ENCODE results near the gene PTTG1IP.
"Not testable (repeated sequence)": the region's sequence is repeated elsewhere in the genome, so short reads cannot be mapped to it uniquely, and the experiment has no call there.

The PTTG1IP gene

DNA sequence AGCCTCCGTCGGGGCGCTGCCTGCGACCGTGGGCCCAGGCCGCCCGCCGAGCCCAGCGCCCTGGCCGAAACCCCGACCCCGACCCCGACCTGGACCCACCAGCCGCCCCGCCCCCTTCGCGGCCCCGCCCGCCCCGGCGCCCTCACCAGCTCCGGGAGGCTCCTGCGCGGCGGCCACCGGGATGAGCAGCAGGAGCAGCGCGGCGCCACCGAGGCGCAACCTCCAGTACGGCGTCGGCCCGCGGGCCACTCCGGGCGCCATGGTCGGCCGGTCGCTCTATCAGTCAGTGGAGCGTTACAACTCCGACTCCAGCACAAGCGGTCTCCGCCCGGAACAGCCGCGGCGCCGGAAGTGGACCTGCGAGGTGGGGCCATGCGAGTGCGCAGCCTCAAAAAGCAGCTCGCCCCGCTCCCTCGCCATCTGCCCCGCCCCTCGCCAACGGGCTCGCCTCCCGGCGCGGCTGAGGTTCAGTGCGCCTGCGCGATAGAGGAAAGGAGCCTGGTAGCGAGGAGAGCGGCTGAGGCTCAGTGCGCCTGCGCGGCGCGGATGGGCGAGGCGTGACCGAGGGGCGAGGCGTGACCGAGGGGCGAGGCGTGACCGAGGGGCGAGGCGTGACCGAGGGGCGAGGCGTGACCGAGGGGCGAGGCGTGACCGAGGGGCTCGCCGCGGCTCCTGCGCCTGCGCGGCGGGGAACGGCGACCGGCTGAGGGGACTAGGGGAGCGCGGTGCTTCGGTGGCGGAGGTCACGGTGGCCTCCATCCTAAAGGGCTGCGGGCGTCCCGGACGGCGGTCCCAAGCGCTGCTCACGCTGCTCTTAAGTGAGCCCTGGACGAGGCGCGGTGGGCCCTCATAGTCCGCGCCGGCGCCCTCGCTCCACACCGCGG lies at the start of gene PTTG1IP:
TSS of gene PTTG1IP (minus strand) at position 335 of the 884 bp plus-strand sequence. CDS start at position 261, 74 bp downstream.
- peak; percentile 99 for DNase-seq (ENCODE audit: extremely low spot score, insufficient read length, low read depth)

DNA sequence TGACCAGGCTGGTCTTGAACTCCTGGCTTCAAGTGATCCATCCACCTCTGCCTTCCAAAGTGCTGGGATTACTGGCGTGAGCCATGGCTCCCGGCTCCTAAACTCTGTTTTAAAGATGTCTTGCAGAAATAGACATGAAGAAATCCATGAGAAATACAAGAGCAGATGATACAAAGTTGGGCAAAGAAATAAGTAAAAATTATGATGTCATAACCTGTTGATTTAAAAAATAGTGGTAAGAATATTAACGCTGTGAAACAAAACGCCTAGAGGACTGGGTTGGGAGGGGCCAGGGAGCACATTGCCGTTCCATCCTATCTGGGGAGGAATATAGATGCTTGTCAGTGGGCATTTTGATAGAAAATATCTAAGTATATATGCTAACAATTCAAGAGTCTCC lies 48.4 kb upstream of the PTTG1IP start:
- FAIRE-seq (no peak), DNase-seq (ENCODE audit: extremely low spot score, insufficient read length, low read depth) (no peak)

More for the DNA sequence above, at the start of gene PTTG1IP:
- FAIRE-seq = peak; percentile 91

GRCh38 chr21:44920694-44921604 lies 47.5 kb upstream of the PTTG1IP start, which contains the start of gene ITGB2:
TSS of gene ITGB2 (minus strand) at chr21:44920899. CDS start at chr21:44910782, 10,117 bp downstream.
- peak; percentile 87 for FAIRE-seq
- no peak for DNase-seq (ENCODE audit: extremely low spot score, insufficient read length, low read depth)

GRCh38 chr21:44919913-44920693 lies 46.6 kb upstream of the PTTG1IP start:
- peak; percentile 53 for FAIRE-seq
- DNase-seq (ENCODE audit: extremely low spot score, insufficient read length, low read depth) = no peak

DNA sequence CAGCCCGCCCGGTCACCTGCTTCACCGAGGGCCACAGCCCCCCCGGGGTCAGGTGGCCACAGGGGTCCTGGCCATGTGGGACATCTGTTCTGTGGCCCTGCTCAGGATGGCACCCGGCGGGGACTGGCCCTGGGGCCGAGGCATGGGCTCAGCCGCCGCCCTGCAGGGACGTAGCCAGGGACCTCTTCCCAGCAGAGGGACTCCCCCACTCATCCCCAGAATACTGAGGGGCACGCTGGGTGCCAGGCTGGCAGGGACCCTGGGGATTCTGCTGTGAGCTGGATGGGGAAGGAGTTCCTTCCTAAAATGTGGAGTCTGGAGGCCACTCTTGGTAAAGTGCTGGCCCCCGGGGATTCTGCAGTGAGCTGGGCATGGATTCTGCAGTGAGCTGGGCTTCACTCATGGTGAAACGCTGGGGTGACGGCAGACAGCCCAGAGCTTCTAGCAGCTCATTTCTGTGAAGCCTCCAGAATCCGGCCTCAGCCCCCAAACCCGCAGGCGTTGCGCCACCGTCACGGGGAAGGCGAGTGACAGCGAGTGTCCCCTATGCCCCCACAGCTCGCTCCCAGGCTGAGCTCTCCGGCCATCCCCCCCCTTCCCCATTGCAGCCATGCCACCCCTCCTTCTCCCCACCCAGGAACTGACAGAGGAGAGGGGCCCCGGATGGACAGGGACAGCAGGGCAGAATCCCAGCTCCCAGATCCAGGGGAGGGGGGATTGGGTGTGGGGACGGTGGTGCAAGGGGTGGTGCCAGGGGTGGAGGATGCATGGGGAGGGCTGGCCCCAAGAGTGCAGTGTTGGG lies 45.8 kb upstream of the PTTG1IP start:
- DNase-seq (ENCODE audit: extremely low spot score, insufficient read length, low read depth) = no peak
- FAIRE-seq = no peak

DNA sequence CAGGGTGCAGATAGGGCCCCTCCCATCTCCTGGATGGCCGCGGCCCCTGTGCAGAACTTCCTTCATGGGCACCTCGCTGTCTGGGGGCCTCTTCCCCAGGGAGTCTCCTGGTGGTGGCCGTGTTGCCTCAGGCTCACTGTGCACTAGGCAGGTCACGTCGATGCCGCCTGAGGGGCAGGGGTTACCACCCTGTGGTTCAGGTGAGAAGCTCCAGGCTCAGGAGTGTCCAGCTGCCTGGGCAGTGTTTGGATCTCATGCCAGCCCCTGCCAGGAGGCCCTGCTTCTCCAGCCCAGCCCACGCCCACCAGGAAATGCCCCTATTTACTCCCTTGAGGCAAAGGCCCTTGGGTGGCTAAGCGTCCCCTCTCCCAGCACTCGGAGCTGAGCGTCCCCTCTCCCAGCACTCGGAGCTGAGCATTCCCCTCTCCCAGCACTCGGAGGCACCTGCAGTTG lies 45.1 kb upstream of the PTTG1IP start:
- FAIRE-seq (no peak), DNase-seq (ENCODE audit: extremely low spot score, insufficient read length, low read depth) (no peak)

GRCh38 chr21:44918107-44918470 lies 44.6 kb upstream of the PTTG1IP start:
- FAIRE-seq (no peak), DNase-seq (ENCODE audit: extremely low spot score, insufficient read length, low read depth) (no peak)

- DNase-seq (ENCODE audit: extremely low spot score, insufficient read length, low read depth) (no peak), FAIRE-seq (no peak)
Measured at GRCh38 chr21:44917446-44918106, 44.1 kb upstream of the PTTG1IP start.

DNA sequence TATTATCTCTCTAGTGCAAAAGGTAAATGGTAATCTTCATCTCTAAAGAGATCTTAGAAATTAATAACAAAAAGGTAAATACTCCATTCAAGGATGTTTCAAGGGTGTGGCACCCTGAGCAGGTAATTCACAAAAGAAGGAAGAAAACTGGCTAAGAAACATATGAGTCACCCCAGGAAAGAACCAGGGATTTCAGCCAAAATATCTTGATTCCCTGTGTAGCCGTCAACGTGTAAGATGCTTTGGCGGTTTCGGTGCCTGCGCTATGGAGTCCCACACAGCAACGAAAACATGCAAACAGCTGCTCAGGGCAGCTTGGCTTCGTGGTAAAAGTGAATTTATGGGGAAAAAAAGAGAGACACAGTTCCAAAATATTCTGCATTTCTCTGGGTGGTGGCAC lies 43.5 kb upstream of the PTTG1IP start:
- DNase-seq (ENCODE audit: extremely low spot score, insufficient read length, low read depth) (no peak), FAIRE-seq (no peak)

DNA sequence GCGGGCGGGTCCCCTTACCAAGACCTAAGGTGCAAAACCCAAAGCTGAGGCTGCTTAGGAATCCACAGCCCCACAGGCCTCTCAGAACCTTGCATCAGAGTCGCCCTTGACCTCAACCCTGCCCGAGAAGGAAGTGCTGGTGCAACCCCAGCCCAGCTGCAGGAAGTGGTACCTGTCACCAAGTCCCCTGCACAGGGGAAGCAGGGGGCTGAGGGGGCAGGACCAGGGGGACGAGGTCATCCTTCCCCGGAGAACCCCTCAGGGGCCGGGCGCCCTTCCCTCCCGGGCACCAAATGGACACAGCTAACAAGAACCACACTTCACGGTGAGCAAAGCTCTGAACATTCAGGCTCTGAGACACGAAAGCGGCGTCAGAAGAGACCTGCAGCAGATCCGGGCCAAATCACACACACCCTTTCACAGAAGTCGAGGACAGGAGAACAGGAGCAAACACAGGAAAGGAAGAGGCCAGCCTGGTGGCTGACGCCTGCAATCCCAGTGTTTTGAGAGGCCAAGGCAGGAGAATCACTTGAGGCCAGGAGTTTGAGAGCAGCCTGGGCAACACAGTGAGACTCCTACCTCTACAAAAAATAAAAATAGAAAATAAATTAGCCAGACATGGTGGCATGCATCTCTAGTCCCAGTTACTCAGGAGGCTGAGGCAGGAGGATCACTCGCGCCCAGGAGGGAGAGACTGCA lies 40.8 kb upstream of the PTTG1IP start:
- DNase-seq (ENCODE audit: extremely low spot score, insufficient read length, low read depth) (no peak), FAIRE-seq (peak; percentile 82)

GRCh38 chr21:44913425-44914175 lies 40.1 kb upstream of the PTTG1IP start:
- no peak for FAIRE-seq

DNA sequence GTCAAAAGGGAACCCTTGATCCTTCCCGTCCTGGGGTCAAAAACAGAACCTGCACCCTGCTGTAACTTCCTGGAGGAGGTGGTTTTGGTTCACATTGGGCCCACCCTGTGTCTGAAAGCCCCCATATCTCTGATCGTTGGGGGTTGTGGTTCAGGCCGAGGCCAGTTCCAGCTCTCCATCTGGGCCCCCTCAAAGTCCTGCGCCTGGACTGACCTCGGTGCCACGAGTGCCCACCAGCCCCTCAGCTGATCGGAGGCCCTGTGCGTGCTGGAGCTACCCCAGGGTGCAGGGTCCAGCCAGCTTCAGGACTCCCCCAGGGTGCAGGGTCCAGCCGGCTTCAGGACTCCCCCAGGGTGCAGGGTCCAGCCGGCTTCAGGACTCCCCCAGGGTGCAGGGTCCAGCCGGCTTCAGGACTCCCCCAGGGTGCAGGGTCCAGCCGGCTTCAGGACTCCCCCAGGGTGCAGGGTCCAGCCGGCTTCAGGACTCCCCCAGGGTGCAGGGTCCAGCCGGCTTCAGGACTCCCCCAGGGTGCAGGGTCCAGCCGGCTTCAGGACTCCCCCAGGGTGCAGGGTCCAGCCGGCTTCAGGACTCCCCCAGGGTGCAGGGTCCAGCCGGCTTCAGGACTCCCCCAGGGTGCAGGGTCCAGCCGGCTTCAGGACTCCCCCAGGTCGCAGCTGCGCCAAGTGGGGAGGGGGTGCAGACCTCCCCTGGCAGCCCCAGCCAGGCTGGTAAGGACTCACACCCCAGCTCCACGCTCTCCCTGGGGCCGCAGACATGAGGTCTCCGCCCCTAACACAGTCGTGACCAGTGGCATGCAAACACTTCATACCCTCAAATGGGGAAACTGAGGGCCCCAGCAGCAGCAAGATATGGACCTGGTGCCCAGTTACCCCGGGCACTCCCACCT lies 39.3 kb upstream of the PTTG1IP start:
- not testable (repeated sequence) for DNase-seq (ENCODE audit: extremely low spot score, insufficient read length, low read depth); FAIRE-seq

More at GRCh38 chr21:44913425-44914175, 40.1 kb upstream of the PTTG1IP start:
- DNase-seq (ENCODE audit: extremely low spot score, insufficient read length, low read depth) = no peak

- no peak for DNase-seq (ENCODE audit: extremely low spot score, insufficient read length, low read depth)
- no peak for FAIRE-seq
Measured at GRCh38 chr21:44912158-44912473, 38.6 kb upstream of the PTTG1IP start.

DNA sequence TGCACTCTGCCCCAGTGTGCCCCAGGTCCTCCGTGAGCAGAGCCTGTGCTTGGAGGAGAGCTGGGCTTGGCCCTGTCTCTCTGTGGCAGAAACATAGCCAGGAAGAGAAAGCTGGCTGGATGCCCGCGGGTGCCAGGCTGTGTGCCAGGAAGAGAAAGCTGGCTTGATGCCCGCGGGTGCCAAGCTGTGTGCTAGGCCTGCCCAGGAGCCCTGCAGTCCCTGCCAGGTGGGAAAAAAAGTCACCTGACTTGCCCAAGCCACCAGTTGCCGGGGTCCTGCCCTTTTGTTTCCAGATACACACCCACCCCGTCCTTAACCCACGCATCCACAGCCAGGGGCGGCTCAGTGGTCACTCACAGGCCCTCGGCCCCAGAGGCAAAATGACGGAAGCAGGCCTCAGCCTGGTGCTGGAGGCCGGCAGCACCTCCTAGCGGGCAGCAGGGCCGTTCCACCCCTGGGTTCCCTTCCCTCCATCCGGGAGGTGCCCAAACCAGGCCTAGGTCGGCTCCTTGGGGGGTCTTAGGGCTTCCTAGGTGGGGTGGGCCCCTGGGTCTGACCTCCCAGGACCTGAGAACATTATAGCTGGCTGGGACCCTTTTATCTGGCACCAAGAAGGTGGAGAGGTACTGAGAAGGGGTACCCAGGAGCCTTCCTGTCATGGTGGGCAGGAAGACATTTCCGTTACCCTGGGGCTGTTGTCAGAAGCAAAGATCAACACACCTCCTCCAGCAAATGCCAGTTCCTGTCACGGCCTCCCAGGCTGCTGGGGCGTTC lies 38.1 kb upstream of the PTTG1IP start:
- FAIRE-seq (peak; percentile 36), DNase-seq (ENCODE audit: extremely low spot score, insufficient read length, low read depth) (no peak)

DNA sequence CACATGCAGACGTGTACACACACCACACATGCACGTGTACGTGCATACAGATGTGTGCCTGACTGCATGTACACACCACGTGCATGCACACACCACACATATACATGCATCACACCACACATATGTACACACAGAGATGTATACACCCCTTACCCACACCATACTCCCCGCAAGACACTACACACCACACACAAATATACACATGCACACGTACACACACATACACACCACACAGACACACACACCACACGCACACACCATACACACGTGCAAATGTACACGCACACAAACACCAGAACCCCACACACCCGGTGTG lies 37.5 kb upstream of the PTTG1IP start:
- DNase-seq (ENCODE audit: extremely low spot score, insufficient read length, low read depth) = no peak
- no peak for FAIRE-seq

Data from GM18507 (cell line).